Glutamatergic neuron (in vitro differentiated cells): ENCODE results near the gene MYO1C. TPM values are rescaled to one million over a fixed set of nuclear protein-coding genes. Genes with fewer than 3 reads are reported as not detected.

ENCODE experiments used
- DNase-seq: peaks from one replicate; pipeline ENCODE4 v3.0.0; 2022
- H3K27ac Mint-ChIP-seq: one replicate; pipeline ENCODE4 v1.8.0; 2020; ENCODE audit warnings: mild to moderate bottlenecking, mixed read lengths, inconsistent platforms; ENCODE audit not compliant: unreplicated experiment
- H3K27me3 Mint-ChIP-seq: one replicate; pipeline ENCODE4 v1.8.0; 2020; ENCODE audit warnings: mild to moderate bottlenecking, moderate library complexity, mixed read lengths, inconsistent platforms; ENCODE audit not compliant: unreplicated experiment
- H3K36me3 Mint-ChIP-seq: one replicate; pipeline ENCODE4 v1.8.0; 2020; ENCODE audit warnings: mild to moderate bottlenecking, mixed read lengths, inconsistent platforms; ENCODE audit not compliant: unreplicated experiment
- H3K4me1 Mint-ChIP-seq: one replicate; pipeline ENCODE4 v1.8.0; 2020; ENCODE audit warnings: mild to moderate bottlenecking, low read depth, mixed read lengths, inconsistent platforms; ENCODE audit not compliant: unreplicated experiment
- H3K4me3 Mint-ChIP-seq: one replicate; pipeline ENCODE4 v1.8.0; 2020; ENCODE audit warnings: mild to moderate bottlenecking, mixed read lengths, inconsistent platforms; ENCODE audit not compliant: unreplicated experiment
- H3K9me3 Mint-ChIP-seq: one replicate; pipeline ENCODE4 v1.8.0; 2020; ENCODE audit warnings: mild to moderate bottlenecking, moderate library complexity, mixed read lengths, inconsistent platforms; ENCODE audit not compliant: unreplicated experiment
- total RNA-seq: library from RNA; stranded (reverse); fragmentation: NEBNext Ultra II Directional; extraction: Animal tissue kit (Norgen Biotek cat#: 25700); gene quantifications from one replicate; pipeline ENCODE4 v1.2.1, GENCODE V29; 2021; ENCODE audit not compliant: unreplicated experiment
- TF ChIP-seq, protein P1 (sequence below): fragments of 200-600 bp; sonication (generic); IDR thresholded peaks from one replicate; pipeline ENCODE4 v1.5.0; 2021; ENCODE audit not compliant: partially characterized antibody, unreplicated experiment

The MYO1C gene
- total RNA-seq, 1 donor from 2014 or later = 58.5 TPM

DNA sequence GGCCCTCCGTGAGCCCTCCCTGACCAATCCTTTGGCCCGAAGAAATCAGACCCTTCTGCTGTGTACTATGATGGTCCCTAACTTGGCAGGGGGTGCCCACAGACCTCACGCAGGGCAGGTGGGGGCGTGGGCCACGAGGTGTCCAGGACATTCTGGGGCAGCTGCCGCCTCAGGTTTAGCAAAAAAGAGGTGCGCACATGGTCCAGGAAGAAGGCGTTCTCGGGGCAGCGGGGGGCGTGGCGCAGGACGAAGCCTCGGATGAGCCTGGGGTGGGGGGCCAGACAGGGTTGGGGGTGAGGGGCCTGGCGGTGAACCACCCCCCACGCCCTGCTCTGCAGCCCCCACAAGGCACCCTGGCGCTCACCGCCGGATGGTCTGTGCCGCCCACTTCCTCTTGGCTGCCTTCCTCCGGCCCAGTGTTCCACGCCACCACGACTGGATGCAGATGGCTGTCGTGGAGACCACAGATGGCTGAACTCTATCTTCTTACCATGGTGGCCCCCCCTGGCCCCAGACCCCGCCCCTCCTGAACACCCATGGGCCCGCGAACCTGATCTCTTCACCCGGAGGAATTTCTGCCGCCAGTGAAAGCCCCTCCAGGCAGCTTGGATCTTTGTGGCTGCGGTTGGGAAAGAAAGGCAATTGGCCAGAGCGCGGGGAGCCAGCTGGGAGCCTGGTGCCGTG lies 22.3 kb downstream of the MYO1C start:
- no peak for DNase-seq
- peaks cover 8% of the 10 kb centered on the region for H3K9me3 Mint-ChIP-seq

DNA sequence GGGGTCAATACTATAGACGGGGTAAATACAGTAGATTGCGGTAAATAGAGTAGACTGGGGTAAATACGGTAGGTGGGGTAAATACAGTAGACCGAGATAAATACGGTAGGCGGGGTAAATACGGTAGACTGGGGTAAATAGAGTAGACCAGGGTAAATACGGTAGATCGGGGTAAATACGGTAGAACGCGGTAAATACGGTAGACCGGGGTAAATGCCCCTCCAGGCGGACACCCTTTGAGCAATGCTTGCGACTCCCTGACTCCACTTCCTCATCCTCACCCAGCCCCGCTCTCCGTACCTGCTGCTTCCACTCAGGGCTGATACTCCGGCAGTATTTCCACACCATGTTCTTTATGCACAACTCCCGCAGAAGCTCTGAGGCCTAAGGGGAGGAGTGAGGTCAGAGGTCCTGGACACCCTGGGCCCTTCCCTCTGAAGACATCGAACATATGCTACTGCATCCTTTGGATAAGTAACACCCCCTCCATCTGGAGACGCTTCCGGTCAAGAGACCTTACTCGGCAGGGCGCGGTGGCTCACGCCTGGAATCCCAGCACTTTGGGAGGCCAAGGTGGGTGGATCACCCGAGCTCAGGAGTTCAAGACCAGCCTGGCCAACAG lies 23.1 kb downstream of the MYO1C start:
- peaks cover 4% of the 10 kb centered on the region for H3K27me3 Mint-ChIP-seq
- H3K9me3 Mint-ChIP-seq = peaks cover 8% of the 10 kb centered on the region
- H3K4me1 Mint-ChIP-seq = peaks cover 9% of the 10 kb centered on the region
- peaks cover 11% of the 10 kb centered on the region for H3K36me3 Mint-ChIP-seq
- no peak overlapping the region for H3K27ac Mint-ChIP-seq
- H3K4me3 Mint-ChIP-seq = peak overlapping the region; percentile 46
- DNase-seq = no peak
- TF ChIP-seq, protein P1, sequence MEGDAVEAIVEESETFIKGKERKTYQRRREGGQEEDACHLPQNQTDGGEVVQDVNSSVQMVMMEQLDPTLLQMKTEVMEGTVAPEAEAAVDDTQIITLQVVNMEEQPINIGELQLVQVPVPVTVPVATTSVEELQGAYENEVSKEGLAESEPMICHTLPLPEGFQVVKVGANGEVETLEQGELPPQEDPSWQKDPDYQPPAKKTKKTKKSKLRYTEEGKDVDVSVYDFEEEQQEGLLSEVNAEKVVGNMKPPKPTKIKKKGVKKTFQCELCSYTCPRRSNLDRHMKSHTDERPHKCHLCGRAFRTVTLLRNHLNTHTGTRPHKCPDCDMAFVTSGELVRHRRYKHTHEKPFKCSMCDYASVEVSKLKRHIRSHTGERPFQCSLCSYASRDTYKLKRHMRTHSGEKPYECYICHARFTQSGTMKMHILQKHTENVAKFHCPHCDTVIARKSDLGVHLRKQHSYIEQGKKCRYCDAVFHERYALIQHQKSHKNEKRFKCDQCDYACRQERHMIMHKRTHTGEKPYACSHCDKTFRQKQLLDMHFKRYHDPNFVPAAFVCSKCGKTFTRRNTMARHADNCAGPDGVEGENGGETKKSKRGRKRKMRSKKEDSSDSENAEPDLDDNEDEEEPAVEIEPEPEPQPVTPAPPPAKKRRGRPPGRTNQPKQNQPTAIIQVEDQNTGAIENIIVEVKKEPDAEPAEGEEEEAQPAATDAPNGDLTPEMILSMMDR = no peak

More for the DNA sequence above, 22.3 kb downstream of the MYO1C start:
- Mint-ChIP-seq H3K4me1 (peaks cover 9% of the 10 kb centered on the region), H3K36me3 (peaks cover 11% of the 10 kb centered on the region), H3K27ac (no peak overlapping the region), H3K27me3 (peaks cover 4% of the 10 kb centered on the region), H3K4me3 (no peak overlapping the region)
- TF ChIP-seq, protein P1 = no peak

DNA sequence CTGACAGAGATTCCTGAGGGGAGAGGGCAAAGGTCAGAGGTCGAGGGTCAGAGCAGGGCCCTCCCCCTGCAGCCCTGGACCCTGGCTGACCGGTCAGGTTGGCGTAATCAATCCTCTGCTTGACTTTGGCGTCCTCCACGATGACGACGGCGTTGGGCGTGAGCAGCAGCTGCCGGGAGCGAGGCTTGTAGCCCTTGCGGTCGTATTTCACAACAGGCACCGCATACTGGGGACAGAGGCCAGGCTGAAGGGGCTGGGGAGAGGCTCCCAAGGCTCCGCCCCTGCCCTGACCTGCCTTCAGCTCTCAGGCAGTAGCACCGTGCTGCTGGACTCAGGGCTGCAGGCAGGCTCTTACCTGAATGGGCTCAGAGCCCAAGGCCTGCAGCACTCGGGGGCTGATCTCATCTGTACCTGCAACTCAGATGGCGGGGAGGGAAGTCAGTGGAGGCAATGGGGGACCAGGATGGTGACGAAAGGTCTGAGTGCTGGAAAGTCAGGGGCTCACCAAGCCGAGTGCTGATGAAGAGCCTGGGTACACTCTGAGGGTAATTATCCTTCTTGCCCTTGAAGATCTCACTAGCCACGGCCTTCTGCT lies 24.5 kb downstream of the MYO1C start:
- TF ChIP-seq, protein P1 = no peak
- no peak for DNase-seq
- H3K4me3 Mint-ChIP-seq = no peak overlapping the region
- H3K4me1 Mint-ChIP-seq = peaks cover 3% of the 10 kb centered on the region
- H3K36me3 Mint-ChIP-seq = peaks cover 11% of the 10 kb centered on the region
- H3K27me3 Mint-ChIP-seq = peaks cover 2% of the 10 kb centered on the region
- H3K27ac Mint-ChIP-seq = no peak overlapping the region
- peaks cover 5% of the 10 kb centered on the region for H3K9me3 Mint-ChIP-seq

DNA sequence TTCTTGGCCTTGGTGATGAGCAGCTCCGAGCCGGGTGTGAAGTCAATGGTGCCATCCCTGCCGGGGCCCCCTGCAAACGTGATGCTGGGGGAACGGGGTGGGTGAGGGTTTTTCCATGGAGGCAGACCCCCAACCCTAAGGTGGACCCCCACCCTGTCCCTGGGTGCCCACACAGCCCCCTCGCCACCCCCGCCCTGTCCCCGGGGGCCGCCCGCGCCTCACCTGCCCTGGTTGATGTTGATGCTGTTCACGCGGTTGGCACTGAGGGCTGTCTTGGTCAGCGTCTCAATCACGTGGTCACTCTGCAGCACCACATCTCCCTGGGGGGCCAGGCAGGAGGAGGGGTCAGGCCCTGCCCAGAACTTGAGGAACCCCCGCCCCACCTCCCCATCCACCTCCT lies 25.2 kb downstream of the MYO1C start:
- no peak overlapping the region for H3K27ac Mint-ChIP-seq
- TF ChIP-seq, protein P1 = no peak
- H3K4me3 Mint-ChIP-seq = no peak overlapping the region
- peaks cover 11% of the 10 kb centered on the region for H3K36me3 Mint-ChIP-seq
- H3K27me3 Mint-ChIP-seq = peaks cover 6% of the 10 kb centered on the region
- DNase-seq = no peak
- no peaks in the 10 kb centered on the region for H3K4me1 Mint-ChIP-seq
- H3K9me3 Mint-ChIP-seq = peaks cover 5% of the 10 kb centered on the region

DNA sequence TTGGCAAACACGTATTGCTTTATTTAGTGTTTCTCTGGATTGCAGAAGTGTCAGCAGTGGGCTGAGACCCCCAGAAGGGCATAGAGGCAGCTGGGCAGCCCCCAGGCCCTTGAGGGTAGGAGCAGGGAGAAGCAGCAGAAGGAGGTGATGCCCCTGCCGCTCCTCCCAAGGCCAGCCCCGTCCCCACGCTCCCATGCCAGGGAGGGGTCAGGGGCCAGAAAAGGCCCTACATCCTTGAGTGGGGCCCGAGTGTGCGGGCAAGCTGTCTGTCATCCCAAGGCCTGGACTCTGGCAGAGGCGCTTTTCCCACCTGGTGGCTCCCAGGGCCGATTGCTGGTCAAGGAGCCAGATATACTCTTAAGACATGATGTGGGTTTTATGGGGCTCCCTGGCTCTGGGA lies 28.3 kb downstream of the MYO1C start:
- no peak overlapping the region for H3K4me3 Mint-ChIP-seq
- TF ChIP-seq, protein P1 = no peak
- H3K4me1 Mint-ChIP-seq = no peaks in the 10 kb centered on the region
- peaks cover 2% of the 10 kb centered on the region for H3K9me3 Mint-ChIP-seq
- no peak for DNase-seq
- peaks cover 11% of the 10 kb centered on the region for H3K27me3 Mint-ChIP-seq
- H3K27ac Mint-ChIP-seq = no peak overlapping the region
- peaks cover 7% of the 10 kb centered on the region for H3K36me3 Mint-ChIP-seq
